ENCODE measurements around the gene MPZL3. TPM values are rescaled to one million over a fixed set of nuclear protein-coding genes. Genes with fewer than 3 reads are reported as not detected.

MPZL3 gene
- total RNA-seq, 1 experiment from 2014 or later: 8.7 TPM

- intact Hi-C loops (cut with micrococcal nuclease): no loop called here
- CTCF ChIA-PET: interaction anchor here (1.8 kb wide), 1 partner anchor 17 kb away, joined by 7 read pairs; no protein-coding TSS in a partner anchor
- POLR2A ChIA-PET: no interaction called here
Measured at GRCh38 chr11:118215262-118215661, 36.9 kb downstream of the MPZL3 start.

More at GRCh38 chr11:118215262-118215661, 36.9 kb downstream of the MPZL3 start:
- no peak for DNase-seq (ENCODE audit: low read depth, low spot score)
- ATAC-seq: no peak
- BruUV-seq (replicated peaks): no TSS peak
- no peak overlapping the region for H3K27ac ChIP-seq (ENCODE audit: low read depth, low read length)
- RAD21 ChIA-PET (ENCODE audit: low non-redundant PET in 1 of 2, low total read pairs in 2 of 2, uncharacterized antibody in 2 of 2, unreplicated experiment in 2 of 2): no interaction called here
- no peak overlapping the region for H3K4me2 ChIP-seq (ENCODE audit: low read length)
- no peaks in the 10 kb centered on the region for H4K20me1 ChIP-seq (ENCODE audit: insufficient read depth)
- no peaks in the 10 kb centered on the region for H3K9me2 ChIP-seq (ENCODE audit: insufficient read depth)
- no peaks in the 10 kb centered on the region for H3K79me2 ChIP-seq (ENCODE audit: insufficient read depth, low read length)
- H3K4me3 ChIP-seq (replicated peaks in 1 of 2; ENCODE audit: low read depth in 1 of 2, low read length in 2 of 2): no peak overlapping the region
- H3K9ac ChIP-seq (ENCODE audit: low read length): no peak overlapping the region
- no peaks in the 10 kb centered on the region for H3K36me3 ChIP-seq (ENCODE audit: control insufficient read depth in 1 of 2, insufficient read depth in 2 of 2, low read length in 2 of 2)
- H3K9me3 ChIP-seq (ENCODE audit: control insufficient read depth in 1 of 2, insufficient read depth in 1 of 2, low read depth in 1 of 2, low read length in 2 of 2): no peaks in the 10 kb centered on the region
- H3K27me3 ChIP-seq (ENCODE audit: insufficient read depth, low read length): peaks cover 16% of the 10 kb centered on the region; the same call in 1 of the 2 replicates
- no peaks in the 10 kb centered on the region for H3K4me1 ChIP-seq (ENCODE audit: control insufficient read depth in 1 of 2, insufficient read depth in 2 of 2, low read length in 2 of 2)
- no peak overlapping the region for H2AFZ ChIP-seq (ENCODE audit: low read depth, low read length, poor library complexity, severe bottlenecking)
- no peak for TF ChIP-seq EZH2 (IDR thresholded peaks at IDR 0.05)
- no peak for TF ChIP-seq SP1 (IDR thresholded peaks at IDR 0.05; ENCODE audit: low read depth)
- no peak for TF ChIP-seq POLR2A (IDR thresholded peaks at IDR 0.05; ENCODE audit: borderline replicate concordance, extremely low read depth, insufficient read depth, insufficient read length)
- TF ChIP-seq EGR1 (IDR thresholded peaks at IDR 0.05; ENCODE audit: low read depth): no peak
- TF ChIP-seq ELF1 (IDR thresholded peaks at IDR 0.05; ENCODE audit: borderline replicate concordance, low read depth): no peak
- no peak for TF ChIP-seq RAD21 (IDR thresholded peaks at IDR 0.05; ENCODE audit: low read depth)
- TF ChIP-seq EZH2phosphoT487 (IDR thresholded peaks at IDR 0.05; ENCODE audit: borderline replicate concordance): no peak
- no peak for TF ChIP-seq SRF (IDR thresholded peaks at IDR 0.05; ENCODE audit: low read depth)
- TF ChIP-seq ATF3 (IDR thresholded peaks at IDR 0.05): no peak
- TF ChIP-seq ZFX (IDR thresholded peaks at IDR 0.05): no peak
- no peak for TF ChIP-seq TCF7L2 (IDR thresholded peaks at IDR 0.05; ENCODE audit: borderline replicate concordance, extremely low read depth, insufficient read depth, insufficient read length)
- TF ChIP-seq JUND (IDR thresholded peaks at IDR 0.05): no peak
- TF ChIP-seq MAX (IDR thresholded peaks at IDR 0.05): no peak
- no peak for TF ChIP-seq CEBPB (IDR thresholded peaks at IDR 0.05; ENCODE audit: low read depth)
- no peak for TF ChIP-seq REST (IDR thresholded peaks at IDR 0.05; ENCODE audit: low read depth)
- no peak for TF ChIP-seq SIN3A (IDR thresholded peaks at IDR 0.05; ENCODE audit: low read depth)
- TF ChIP-seq ZBTB33 (IDR thresholded peaks at IDR 0.05; ENCODE audit: extremely low read depth, insufficient replicate concordance, low read length): no peak
- TF ChIP-seq CBX3 (IDR thresholded peaks at IDR 0.05; ENCODE audit: low read depth): no peak
